ENCODE measurements around the gene RASA4B. TPM values are rescaled to one million over a fixed set of nuclear protein-coding genes. Genes with fewer than 3 reads are reported as not detected.
"Not testable (repeated sequence)": the region's sequence is repeated elsewhere in the genome, so short reads cannot be mapped to it uniquely, and the experiment has no call there.

RASA4B gene
- total and polyA plus RNA-seq, 2 experiments from 2014 or later, result 0.99 to 1.5 TPM

GRCh38 chr7:102493220-102493935 is 24.2 kb downstream of the RASA4B start:
- ATAC-seq, result peak; percentile 44
- H3K4me3 Mint-ChIP-seq, result not testable (repeated sequence)

GRCh38 chr7:102490529-102491075 is 27.0 kb downstream of the RASA4B start:
- not testable (repeated sequence) for H4K20me1 ChIP-seq (replicated peaks; ENCODE audit: insufficient read depth); H3K4me1 Mint-ChIP-seq; H3K9me2 ChIP-seq (ENCODE audit: insufficient read depth); H3K4me2 ChIP-seq; H3K27ac Mint-ChIP-seq; H3K79me2 ChIP-seq (replicated peaks; ENCODE audit: insufficient read depth); H3K27me3 ChIP-seq (ENCODE audit: insufficient read depth); H3K4me1 ChIP-seq (ENCODE audit: insufficient read depth); H3K36me3 ChIP-seq (ENCODE audit: insufficient read depth); H3K4me3 ChIP-seq; H3K4me3 Mint-ChIP-seq; H3K9me3 Mint-ChIP-seq; H3F3A ChIP-seq (replicated peaks; ENCODE audit: low read depth); H3K27ac ChIP-seq (ENCODE audit: low read depth); H3K27me3 Mint-ChIP-seq (ENCODE audit: insufficient read depth, low read depth, poor library complexity); DNase-seq (ENCODE audit: low spot score); H3K36me3 Mint-ChIP-seq (ENCODE audit: low read depth); H2AFZ ChIP-seq
- peak; percentile 84 for ATAC-seq

More at GRCh38 chr7:102493220-102493935, 24.2 kb downstream of the RASA4B start:
- not testable (repeated sequence) for H3K4me1 Mint-ChIP-seq; H3K4me1 ChIP-seq (ENCODE audit: insufficient read depth); H3K36me3 ChIP-seq (ENCODE audit: insufficient read depth); H3K27me3 ChIP-seq (ENCODE audit: insufficient read depth); H3K79me2 ChIP-seq (replicated peaks; ENCODE audit: insufficient read depth); H3K27ac ChIP-seq (ENCODE audit: low read depth); DNase-seq (ENCODE audit: low spot score); H3K27ac Mint-ChIP-seq; H4K20me1 ChIP-seq (replicated peaks; ENCODE audit: insufficient read depth); H2AFZ ChIP-seq; H3K4me2 ChIP-seq; H3K4me3 ChIP-seq; H3K36me3 Mint-ChIP-seq (ENCODE audit: low read depth); H3K27me3 Mint-ChIP-seq (ENCODE audit: insufficient read depth, low read depth, poor library complexity); H3K9me2 ChIP-seq (ENCODE audit: insufficient read depth); H3K9me3 Mint-ChIP-seq; H3F3A ChIP-seq (replicated peaks; ENCODE audit: low read depth)

- not testable (repeated sequence) for H3K9me3 Mint-ChIP-seq; H3K4me3 ChIP-seq; H3K27me3 ChIP-seq (ENCODE audit: insufficient read depth); DNase-seq (ENCODE audit: low spot score); ATAC-seq; H3K36me3 Mint-ChIP-seq (ENCODE audit: low read depth); H3K36me3 ChIP-seq (ENCODE audit: insufficient read depth); H3K4me2 ChIP-seq; H3K27ac ChIP-seq (ENCODE audit: low read depth); H3K4me1 ChIP-seq (ENCODE audit: insufficient read depth); H3K4me1 Mint-ChIP-seq; H3K4me3 Mint-ChIP-seq; H3F3A ChIP-seq (replicated peaks; ENCODE audit: low read depth); H2AFZ ChIP-seq; H3K79me2 ChIP-seq (replicated peaks; ENCODE audit: insufficient read depth); H3K27ac Mint-ChIP-seq; H4K20me1 ChIP-seq (replicated peaks; ENCODE audit: insufficient read depth); H3K27me3 Mint-ChIP-seq (ENCODE audit: insufficient read depth, low read depth, poor library complexity); H3K9me2 ChIP-seq (ENCODE audit: insufficient read depth)
These were observed 33.3 kb downstream of the RASA4B start for GRCh38 chr7:102484317-102484716.

GRCh38 chr7:102481962-102482361 is 35.6 kb downstream of the RASA4B start:
- H3K4me1 Mint-ChIP-seq, H3K4me2 ChIP-seq: not testable (repeated sequence)

More at GRCh38 chr7:102481962-102482361, 35.6 kb downstream of the RASA4B start:
- H3K4me3 Mint-ChIP-seq; H4K20me1 ChIP-seq (replicated peaks; ENCODE audit: insufficient read depth); H3K4me3 ChIP-seq; DNase-seq (ENCODE audit: low spot score); H3K27ac Mint-ChIP-seq; H3K9me2 ChIP-seq (ENCODE audit: insufficient read depth); H3K4me1 ChIP-seq (ENCODE audit: insufficient read depth); H2AFZ ChIP-seq; H3F3A ChIP-seq (replicated peaks; ENCODE audit: low read depth); H3K36me3 ChIP-seq (ENCODE audit: insufficient read depth); H3K27me3 ChIP-seq (ENCODE audit: insufficient read depth); H3K36me3 Mint-ChIP-seq (ENCODE audit: low read depth); H3K79me2 ChIP-seq (replicated peaks; ENCODE audit: insufficient read depth); H3K27ac ChIP-seq (ENCODE audit: low read depth); H3K9me3 Mint-ChIP-seq; H3K27me3 Mint-ChIP-seq (ENCODE audit: insufficient read depth, low read depth, poor library complexity); ATAC-seq: not testable (repeated sequence)
